Measurements from ENCODE around the gene SNCG. TPM values are rescaled to one million over a fixed set of nuclear protein-coding genes. Genes with fewer than 3 reads are reported as not detected.
"Not testable (repeated sequence)": the region's sequence is repeated elsewhere in the genome, so short reads cannot be mapped to it uniquely, and the experiment has no call there.

Gene SNCG
- total RNA-seq (2014; rRNA removed; shearing (Covaris generic)) = 53.5 and 71.1 TPM in 2 replicates

GRCh38 chr10:86958116-86958900, at the start of gene SNCG:
TSS of gene SNCG (plus strand) at chr10:86958599. CDS start at chr10:86958698, 99 bp downstream.
- no peak for DNase-seq (ENCODE audit: low spot score)
- in situ Hi-C loops (cut with HindIII; ENCODE audit: low sequenced_read_pairs) = no loop called here

GRCh38 chr10:86914734-86915133, 43.7 kb upstream of the SNCG start:
- in situ Hi-C loops (cut with HindIII; ENCODE audit: low sequenced_read_pairs) = no loop called here
- no peak for DNase-seq (ENCODE audit: low spot score)

GRCh38 chr10:86918022-86918471, 40.4 kb upstream of the SNCG start:
- no peak for DNase-seq (ENCODE audit: low spot score)
- in situ Hi-C loops (cut with HindIII; ENCODE audit: low sequenced_read_pairs) = no loop called here

- no peak for DNase-seq (ENCODE audit: low spot score)
- in situ Hi-C loops (cut with HindIII; ENCODE audit: low sequenced_read_pairs) = no loop called here
Observed at GRCh38 chr10:86922553-86922961, 35.8 kb upstream of the SNCG start.

GRCh38 chr10:86929468-86930380, 28.7 kb upstream of the SNCG start:
- no peak for DNase-seq (ENCODE audit: low spot score)
- in situ Hi-C loops (cut with HindIII; ENCODE audit: low sequenced_read_pairs) = no loop called here

GRCh38 chr10:86931872-86932271, 26.5 kb upstream of the SNCG start:
- in situ Hi-C loops (cut with HindIII; ENCODE audit: low sequenced_read_pairs) = no loop called here

GRCh38 chr10:86932674-86933073, 25.7 kb upstream of the SNCG start:
- DNase-seq (ENCODE audit: low spot score) = no peak
- in situ Hi-C loops (cut with HindIII; ENCODE audit: low sequenced_read_pairs) = no loop called here

More at GRCh38 chr10:86931872-86932271, 26.5 kb upstream of the SNCG start:
- no peak for DNase-seq (ENCODE audit: low spot score)

- in situ Hi-C loops (cut with HindIII; ENCODE audit: low sequenced_read_pairs); DNase-seq (ENCODE audit: low spot score): not testable (repeated sequence)
Observed at GRCh38 chr10:86934162-86934711, 24.2 kb upstream of the SNCG start.

- DNase-seq (ENCODE audit: low spot score) = no peak
- in situ Hi-C loops (cut with HindIII; ENCODE audit: low sequenced_read_pairs) = no loop called here
Observed at GRCh38 chr10:86936661-86937501, 21.5 kb upstream of the SNCG start.

GRCh38 chr10:86937502-86938154, 20.8 kb upstream of the SNCG start:
- in situ Hi-C loops (cut with HindIII; ENCODE audit: low sequenced_read_pairs) = no loop called here
- DNase-seq (ENCODE audit: low spot score) = no peak

GRCh38 chr10:86938260-86938659, 20.1 kb upstream of the SNCG start:
- no peak for DNase-seq (ENCODE audit: low spot score)
- in situ Hi-C loops (cut with HindIII; ENCODE audit: low sequenced_read_pairs) = no loop called here

GRCh38 chr10:86940076-86940475, 18.3 kb upstream of the SNCG start:
- DNase-seq (ENCODE audit: low spot score); in situ Hi-C loops (cut with HindIII; ENCODE audit: low sequenced_read_pairs): not testable (repeated sequence)

- no peak for DNase-seq (ENCODE audit: low spot score)
- in situ Hi-C loops (cut with HindIII; ENCODE audit: low sequenced_read_pairs) = no loop called here
Observed at GRCh38 chr10:86940677-86941076, 17.7 kb upstream of the SNCG start.

- DNase-seq (ENCODE audit: low spot score) = no peak
- in situ Hi-C loops (cut with HindIII; ENCODE audit: low sequenced_read_pairs) = no loop called here
Observed at GRCh38 chr10:86941426-86941825, 17.0 kb upstream of the SNCG start.

GRCh38 chr10:86941991-86942421, 16.4 kb upstream of the SNCG start:
- DNase-seq (ENCODE audit: low spot score) = no peak
- in situ Hi-C loops (cut with HindIII; ENCODE audit: low sequenced_read_pairs) = no loop called here

GRCh38 chr10:86942441-86943315, 15.7 kb upstream of the SNCG start:
- in situ Hi-C loops (cut with HindIII; ENCODE audit: low sequenced_read_pairs) = no loop called here
- DNase-seq (ENCODE audit: low spot score) = no peak

GRCh38 chr10:86943316-86944030, 14.9 kb upstream of the SNCG start:
- no peak for DNase-seq (ENCODE audit: low spot score)
- in situ Hi-C loops (cut with HindIII; ENCODE audit: low sequenced_read_pairs) = no loop called here

All from G401 (cell line).